Measurements from ENCODE around the gene OR6K3. TPM values are rescaled to one million over a fixed set of nuclear protein-coding genes. Genes with fewer than 3 reads are reported as not detected.

OR6K3 gene
- total RNA-seq, 1 experiment from 2014 or later, result not detected

Other genes starting within 250 kb of the OR6K3 start
- gene OR10R2, start 248.5 kb downstream of the OR6K3 start, total RNA-seq (2021; ENCODE audit: unreplicated experiment), result not detected
- gene OR6Y1, start 166.3 kb downstream of the OR6K3 start, total RNA-seq (2021; ENCODE audit: unreplicated experiment), result not detected
- not detected for gene OR6P1, start 150.1 kb downstream of the OR6K3 start, total RNA-seq (2021; ENCODE audit: unreplicated experiment)
- not detected for gene OR10X1, start 140.8 kb downstream of the OR6K3 start, total RNA-seq (2021; ENCODE audit: unreplicated experiment)
- not detected for gene OR10Z1, start 115.5 kb downstream of the OR6K3 start, total RNA-seq (2021; ENCODE audit: unreplicated experiment)
- not detected for gene SPTA1, start 34.0 kb downstream of the OR6K3 start, total RNA-seq (2021; ENCODE audit: unreplicated experiment)
- not detected for gene OR6K2, start 20.1 kb downstream of the OR6K3 start, total RNA-seq (2021; ENCODE audit: unreplicated experiment)
- gene OR6K6, start 34.0 kb upstream of the OR6K3 start, total RNA-seq (2021; ENCODE audit: unreplicated experiment), result not detected
- not detected for gene OR6N1, start 51.5 kb upstream of the OR6K3 start, total RNA-seq (2021; ENCODE audit: unreplicated experiment)
- gene OR6N2, start 60.5 kb upstream of the OR6K3 start, total RNA-seq (2021; ENCODE audit: unreplicated experiment), result not detected
- gene MNDA, start 110.6 kb upstream of the OR6K3 start, total RNA-seq (2021; ENCODE audit: unreplicated experiment), result not detected
- not detected for gene PYHIN1, start 210.8 kb upstream of the OR6K3 start, total RNA-seq (2021; ENCODE audit: unreplicated experiment)

All from Panc1 (cell line).